Raji (cell line): ENCODE results near the gene SCNN1B.

Source experiments
- POLR2A ChIP-seq: IDR thresholded peaks from 2 replicates; pipeline ENCODE4 v1.6.1; 2011; ENCODE audit warnings: low read depth, low read length, control low read depth; ENCODE audit not compliant: insufficient read depth

Gene SCNN1B

GRCh38 chr16:23334457-23334853 is 32.4 kb downstream of the SCNN1B start:
- TF ChIP-seq POLR2A = 0 out of 2 replicates have a peak, but pooled peaks have one; percentile 28

DNA sequence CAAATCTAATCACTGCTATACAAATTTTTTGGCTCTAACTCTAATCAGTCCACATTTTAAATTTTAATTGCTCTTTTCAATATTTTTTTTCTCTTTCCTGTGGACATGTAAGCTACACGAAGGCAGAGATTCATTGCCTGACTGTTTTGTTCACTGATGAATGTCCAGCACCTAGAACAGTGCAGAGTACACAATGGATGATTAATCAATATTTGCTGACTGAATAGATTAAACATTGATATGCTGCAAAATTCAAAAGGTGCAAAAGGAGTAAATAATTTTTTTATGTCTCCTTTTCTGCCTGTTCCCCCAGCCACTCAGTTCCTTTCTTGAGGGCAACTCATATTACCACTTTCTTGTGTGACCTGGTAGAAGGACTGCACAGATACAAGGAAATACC is 32.8 kb downstream of the SCNN1B start:
- no peak for TF ChIP-seq POLR2A

DNA sequence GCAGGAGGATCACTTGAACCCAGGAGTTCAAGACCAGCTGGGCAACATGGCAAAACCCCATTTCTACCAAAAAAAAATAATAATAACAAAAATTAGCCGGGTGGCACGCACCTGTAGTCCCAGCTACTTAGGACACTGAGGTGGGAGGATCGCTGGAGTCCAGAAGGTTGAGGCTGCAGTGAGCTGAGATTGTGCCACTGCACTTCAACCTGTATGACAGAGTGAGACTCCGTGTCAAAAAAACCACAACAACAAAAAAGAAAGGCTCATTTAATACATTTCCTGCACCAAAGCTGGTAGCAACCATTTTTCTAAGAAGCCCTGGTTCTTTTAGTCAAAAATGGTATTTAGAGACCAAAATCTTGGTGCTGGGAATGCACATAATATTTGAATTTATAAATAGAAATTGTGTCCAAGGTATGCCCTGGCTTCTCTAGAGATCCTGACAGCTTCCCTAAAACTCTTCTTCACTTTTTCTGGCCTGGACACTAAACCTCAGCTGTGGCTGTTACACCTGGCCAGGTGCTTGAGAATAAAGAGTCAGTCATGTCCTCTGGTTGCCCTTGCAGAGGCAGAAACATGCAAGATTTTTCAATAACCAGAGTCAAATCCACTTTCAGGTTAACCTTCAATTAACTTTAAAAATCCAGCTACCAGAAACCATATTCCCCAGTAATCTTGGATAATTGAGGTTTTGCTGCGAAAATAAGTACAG is 35.9 kb downstream of the SCNN1B start:
- TF ChIP-seq POLR2A = no peak

GRCh38 chr16:23339787-23340186 is 37.7 kb downstream of the SCNN1B start:
- no peak for TF ChIP-seq POLR2A

DNA sequence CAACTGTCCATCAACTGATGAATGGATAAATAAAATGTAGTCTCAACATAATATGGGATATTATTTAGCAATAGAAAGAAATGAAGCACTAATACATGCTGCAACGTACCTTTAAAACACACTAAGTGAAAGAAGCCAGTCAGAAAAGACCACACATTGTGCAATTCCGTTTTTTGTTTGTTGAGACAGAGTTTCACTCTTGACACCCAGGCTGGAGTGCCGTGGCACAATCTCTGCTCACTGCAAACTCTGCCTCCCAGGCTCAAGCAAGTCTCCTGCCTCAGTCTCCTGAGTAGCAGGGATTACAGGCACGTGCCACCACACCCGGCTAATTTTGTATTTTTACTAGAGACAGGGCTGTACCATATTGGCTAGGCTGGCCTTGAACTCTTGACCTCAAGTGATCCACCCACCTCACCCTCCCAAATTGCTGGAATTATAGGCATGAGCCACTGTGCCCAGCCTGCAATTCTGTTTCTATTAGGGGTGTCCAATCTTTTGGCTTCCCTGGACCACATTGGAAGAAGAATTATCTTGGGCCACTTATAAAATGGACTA is 40.1 kb downstream of the SCNN1B start:
- TF ChIP-seq POLR2A = no peak

DNA sequence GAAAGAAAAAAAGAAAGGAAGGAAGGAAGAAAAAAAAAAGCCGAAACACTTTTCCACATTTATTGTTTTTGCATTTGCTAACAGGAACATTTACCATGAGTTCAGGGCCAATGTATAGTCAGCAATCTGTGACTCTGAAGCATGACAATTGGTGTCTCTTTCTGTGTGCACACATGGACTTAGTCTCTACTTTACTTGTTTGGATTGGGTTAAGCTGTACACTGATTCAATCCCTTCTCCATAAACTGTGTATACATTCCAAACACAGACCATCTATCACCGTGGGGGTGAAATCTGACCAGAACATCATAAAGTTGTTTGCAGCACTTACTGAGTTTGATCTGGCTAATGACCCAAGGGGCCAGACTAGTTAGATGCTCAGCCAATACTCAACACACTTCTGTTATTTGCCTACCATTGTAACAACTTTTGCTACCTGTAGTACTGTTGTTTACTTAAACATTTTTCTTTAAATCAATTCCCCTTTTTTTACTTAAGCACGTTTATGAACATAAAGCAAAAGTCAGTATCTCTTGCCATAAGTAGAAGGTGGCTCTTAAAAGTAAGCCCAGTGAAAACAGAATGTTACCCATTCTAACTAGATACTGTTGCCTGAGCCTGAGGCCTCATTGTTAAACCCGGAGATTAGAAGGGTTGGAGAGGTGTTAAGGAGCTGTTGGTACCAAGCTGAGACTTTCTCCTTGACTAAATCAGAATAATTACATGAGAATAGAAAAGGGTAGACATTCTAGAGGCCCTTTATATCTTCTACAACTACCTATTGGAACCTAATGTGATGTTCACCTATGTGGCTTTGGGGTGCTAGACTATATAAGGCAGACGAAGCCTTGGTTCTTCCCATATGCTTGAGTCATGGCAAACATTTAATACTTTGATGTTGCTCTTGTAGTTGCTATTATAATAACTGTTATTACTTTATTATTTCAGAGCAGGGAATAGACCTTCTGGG is 41.8 kb downstream of the SCNN1B start:
- TF ChIP-seq POLR2A = no peak

GRCh38 chr16:23345237-23345636 is 43.1 kb downstream of the SCNN1B start:
- no peak for TF ChIP-seq POLR2A

DNA sequence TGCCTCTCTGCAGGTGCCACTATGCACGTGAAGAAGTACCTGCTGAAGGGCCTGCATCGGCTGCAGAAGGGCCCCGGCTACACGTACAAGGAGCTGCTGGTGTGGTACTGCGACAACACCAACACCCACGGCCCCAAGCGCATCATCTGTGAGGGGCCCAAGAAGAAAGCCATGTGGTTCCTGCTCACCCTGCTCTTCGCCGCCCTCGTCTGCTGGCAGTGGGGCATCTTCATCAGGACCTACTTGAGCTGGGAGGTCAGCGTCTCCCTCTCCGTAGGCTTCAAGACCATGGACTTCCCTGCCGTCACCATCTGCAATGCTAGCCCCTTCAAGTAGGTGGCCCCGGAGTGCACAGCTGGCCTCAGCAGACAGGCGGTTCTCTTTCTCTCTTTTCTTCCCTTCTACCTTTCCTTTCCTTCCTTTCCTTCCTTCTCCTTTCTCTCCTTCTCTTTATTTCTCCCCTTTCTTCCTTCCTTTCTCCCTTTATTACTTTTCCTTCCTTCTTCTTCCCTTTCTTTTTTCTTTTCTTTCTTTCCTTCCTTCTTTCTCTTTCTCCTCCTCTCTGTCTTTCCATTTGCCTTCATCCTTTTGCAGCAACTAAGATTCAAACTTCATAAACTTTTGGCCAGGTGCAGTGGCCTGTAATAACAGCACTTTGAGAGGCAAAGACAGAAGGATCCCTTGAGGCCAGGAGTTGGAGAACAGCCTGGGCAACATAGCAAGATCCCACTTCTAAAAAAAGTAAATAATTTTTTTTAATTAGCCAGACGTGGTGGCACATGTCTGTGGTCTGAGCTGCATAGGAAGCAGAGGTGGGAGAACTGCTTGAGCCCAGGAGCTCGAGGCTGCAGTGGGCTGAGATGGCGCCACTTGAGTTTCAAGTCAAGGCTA is 46.7 kb downstream of the SCNN1B start:
- TF ChIP-seq POLR2A = no peak

- TF ChIP-seq POLR2A = no peak
Observed at GRCh38 chr16:23351360-23351759, 49.3 kb downstream of the SCNN1B start.

DNA sequence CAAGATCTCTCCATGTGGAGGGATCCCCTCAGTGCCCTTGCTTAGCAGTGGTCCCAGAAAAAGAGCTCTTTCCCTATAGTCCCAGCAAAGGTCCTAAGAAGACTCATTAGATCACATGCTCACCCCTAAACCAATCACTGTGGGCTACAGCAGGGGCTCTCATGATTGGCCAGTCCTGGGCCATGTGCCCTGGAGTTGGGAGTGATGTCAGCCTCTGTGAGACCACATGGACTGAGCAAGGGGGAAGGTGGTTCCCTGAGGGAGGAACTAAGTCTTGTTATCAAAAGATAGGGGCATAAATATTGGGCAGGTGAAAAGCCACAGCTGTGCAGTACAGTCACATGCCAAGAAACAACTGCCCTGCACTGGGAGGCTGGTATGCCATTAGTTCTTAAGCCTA is 51.3 kb downstream of the SCNN1B start:
- no peak for TF ChIP-seq POLR2A

GRCh38 chr16:23354246-23354645 is 52.1 kb downstream of the SCNN1B start:
- no peak for TF ChIP-seq POLR2A

DNA sequence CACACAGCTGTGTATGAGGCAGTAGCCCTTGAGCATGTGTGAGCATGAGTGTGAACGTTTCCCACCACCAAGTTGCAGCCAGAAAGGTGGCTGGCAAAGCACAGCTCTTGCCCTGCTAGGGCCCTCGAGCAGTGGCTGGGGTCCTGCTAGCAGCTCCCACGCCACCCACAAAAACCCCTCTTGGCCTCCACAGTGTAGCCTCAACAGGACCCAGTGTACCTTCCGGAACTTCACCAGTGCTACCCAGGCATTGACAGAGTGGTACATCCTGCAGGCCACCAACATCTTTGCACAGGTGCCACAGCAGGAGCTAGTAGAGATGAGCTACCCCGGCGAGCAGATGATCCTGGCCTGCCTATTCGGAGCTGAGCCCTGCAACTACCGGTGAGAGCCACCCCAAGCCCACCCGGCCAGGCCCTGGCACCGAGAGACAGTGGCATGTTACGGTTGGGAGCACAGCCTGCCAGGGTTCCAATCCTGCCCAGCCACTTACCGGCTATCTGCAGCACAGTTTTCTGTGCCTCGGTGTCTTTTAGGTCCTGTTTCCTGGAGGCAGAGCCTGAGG is 53.1 kb downstream of the SCNN1B start:
- no peak for TF ChIP-seq POLR2A

DNA sequence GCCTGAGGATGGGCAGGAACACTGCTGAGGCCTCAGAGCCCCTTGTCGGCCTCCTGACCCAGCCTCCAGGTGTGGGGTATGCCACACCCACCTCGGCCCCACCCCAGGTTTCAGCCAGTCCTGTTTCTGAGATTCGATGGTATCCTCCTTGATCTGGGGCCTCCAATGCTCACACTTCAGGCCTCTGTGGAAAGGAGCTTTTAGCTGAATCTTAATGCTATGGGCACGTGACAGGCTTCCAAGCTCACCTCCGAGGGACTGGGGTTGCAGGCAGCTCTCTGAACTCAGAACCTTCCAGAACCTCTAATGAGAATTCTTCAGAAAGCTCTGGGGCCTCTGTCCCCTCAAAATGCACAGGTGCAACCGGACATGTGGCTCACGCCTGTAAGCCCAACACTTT is 54.8 kb downstream of the SCNN1B start:
- no peak for TF ChIP-seq POLR2A

DNA sequence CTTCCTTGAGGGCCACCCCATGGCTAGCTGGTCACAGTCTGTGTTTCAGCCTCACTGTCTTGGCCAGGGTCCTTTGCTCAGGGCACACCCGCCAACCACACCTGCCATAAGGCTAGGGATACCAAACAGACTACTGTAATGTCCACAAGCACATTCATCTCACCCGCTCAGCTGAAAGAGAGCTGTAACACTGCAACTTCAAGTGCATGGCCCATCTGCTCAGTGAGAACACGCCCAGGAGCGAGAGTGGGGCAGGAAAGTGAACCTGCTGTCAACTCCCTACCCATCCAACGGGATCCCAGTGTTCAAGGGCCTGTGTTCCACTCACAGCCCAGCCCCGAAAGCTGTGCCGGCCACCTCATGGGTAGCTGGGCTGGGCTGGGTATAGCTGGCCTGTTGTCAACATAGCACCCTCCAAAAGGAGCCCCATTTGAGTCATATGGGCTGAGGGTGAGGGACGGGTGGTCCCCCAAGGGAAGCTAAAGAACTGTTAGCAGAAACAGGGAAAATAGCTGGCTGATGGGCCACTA is 55.7 kb downstream of the SCNN1B start:
- TF ChIP-seq POLR2A = no peak

DNA sequence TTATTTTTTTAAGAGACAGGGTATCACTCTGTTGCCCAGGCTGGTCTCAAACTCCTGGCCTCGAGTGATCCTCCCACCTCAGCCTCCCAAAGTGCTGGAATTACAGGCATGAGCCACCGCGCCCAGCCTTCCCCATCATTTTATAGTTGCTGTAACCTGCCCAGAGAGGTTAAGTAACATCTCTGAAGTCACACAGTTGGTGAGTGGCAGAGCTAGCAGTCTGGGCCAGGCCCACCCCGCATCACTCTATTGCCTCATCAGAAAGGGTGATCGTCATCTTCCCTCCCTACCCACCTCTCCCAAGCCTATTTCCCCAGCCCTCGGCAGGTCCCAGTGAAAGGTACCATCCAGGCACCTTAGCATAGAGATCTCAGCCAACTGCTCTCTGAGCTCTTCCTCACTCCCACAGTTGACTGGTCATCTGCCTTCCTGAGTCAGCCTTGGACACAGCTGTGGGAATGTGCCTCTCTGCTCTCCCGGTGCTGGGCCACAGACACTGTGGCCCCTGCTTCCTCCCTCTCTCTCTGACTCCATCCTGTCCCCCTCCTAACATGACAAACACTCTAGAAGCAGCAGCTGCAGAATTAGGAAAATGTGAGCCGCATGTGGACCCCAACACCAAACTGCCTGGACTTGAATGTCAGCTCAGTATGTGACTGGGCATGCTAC is 57.1 kb downstream of the SCNN1B start:
- TF ChIP-seq POLR2A = no peak
